Lower leg skin (tissue), 3 donors: ENCODE data around the gene SP9.

Experiments
- POLR2A ChIP-seq, 2 donors: fragments of 450-650 bp; IDR thresholded peaks; one replicate each; pipeline ENCODE4 v1.6.1; 2016 to 2017; ENCODE audit warnings: antibody characterized with exemption in 2 of 2, mild to moderate bottlenecking in 1 of 2, moderate library complexity in 1 of 2
- TF ChIP-seq, protein P1 (sequence below), 3 donors: fragments of 450-650 bp; IDR thresholded peaks; one replicate each; pipeline ENCODE4 v1.5.1; 2016; ENCODE audit warnings: antibody characterized with exemption in 3 of 3, mild to moderate bottlenecking in 3 of 3, moderate library complexity in 2 of 3

DNA sequence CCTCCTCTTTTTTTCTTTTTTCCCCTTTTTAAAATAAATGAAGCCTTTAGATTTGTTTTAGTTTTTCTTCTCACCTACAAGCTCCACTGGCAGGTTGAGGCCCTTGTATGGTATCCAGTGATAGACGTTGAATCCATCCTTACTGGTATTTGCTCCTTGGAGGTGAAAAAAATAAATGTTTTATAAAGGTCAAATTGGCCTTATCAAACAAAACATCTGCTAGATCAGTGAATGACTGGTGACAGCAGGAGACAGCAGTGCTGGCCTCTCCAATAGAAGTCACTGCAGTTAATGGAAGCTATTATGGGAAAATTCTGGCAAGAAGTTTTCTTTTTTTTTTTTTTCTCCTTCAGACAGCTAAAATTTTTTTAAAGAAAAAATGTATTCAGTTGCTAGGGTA is 12.6 kb upstream of the SP9 start:
- TF ChIP-seq, protein P1, sequence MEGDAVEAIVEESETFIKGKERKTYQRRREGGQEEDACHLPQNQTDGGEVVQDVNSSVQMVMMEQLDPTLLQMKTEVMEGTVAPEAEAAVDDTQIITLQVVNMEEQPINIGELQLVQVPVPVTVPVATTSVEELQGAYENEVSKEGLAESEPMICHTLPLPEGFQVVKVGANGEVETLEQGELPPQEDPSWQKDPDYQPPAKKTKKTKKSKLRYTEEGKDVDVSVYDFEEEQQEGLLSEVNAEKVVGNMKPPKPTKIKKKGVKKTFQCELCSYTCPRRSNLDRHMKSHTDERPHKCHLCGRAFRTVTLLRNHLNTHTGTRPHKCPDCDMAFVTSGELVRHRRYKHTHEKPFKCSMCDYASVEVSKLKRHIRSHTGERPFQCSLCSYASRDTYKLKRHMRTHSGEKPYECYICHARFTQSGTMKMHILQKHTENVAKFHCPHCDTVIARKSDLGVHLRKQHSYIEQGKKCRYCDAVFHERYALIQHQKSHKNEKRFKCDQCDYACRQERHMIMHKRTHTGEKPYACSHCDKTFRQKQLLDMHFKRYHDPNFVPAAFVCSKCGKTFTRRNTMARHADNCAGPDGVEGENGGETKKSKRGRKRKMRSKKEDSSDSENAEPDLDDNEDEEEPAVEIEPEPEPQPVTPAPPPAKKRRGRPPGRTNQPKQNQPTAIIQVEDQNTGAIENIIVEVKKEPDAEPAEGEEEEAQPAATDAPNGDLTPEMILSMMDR (IDR thresholded peaks at IDR 0.05): no peak
- TF ChIP-seq POLR2A (IDR thresholded peaks at IDR 0.05): no peak
